Large intestine (tissue), 3 donors: Measurements from ENCODE around the gene NEURL1. TPM values are rescaled to one million over a fixed set of nuclear protein-coding genes. Genes with fewer than 3 reads are reported as not detected.

Experiments used
- DNase-seq, 2 donors: peaks; one replicate each; pipeline versions ENCODE4 v3.0.0 to v3.0.0-alpha.2; 2013
- H3K27ac ChIP-seq: one replicate; pipeline ENCODE4 v1.5.1; 2013; ENCODE audit warnings: low read length
- H3K27me3 ChIP-seq: 2 replicates; pipeline ENCODE4 v1.6.1; 2013; ENCODE audit warnings: low read length; ENCODE audit not compliant: control insufficient read depth, insufficient read depth
- H3K36me3 ChIP-seq: 2 replicates; pipeline ENCODE4 v1.6.1; 2013; ENCODE audit warnings: low read length; ENCODE audit not compliant: control insufficient read depth, insufficient read depth
- H3K4me1 ChIP-seq: one replicate; pipeline ENCODE4 v1.6.1; 2013; ENCODE audit warnings: low read length; ENCODE audit not compliant: control insufficient read depth, insufficient read depth
- H3K4me3 ChIP-seq: one replicate; pipeline ENCODE4 v1.5.1; 2013; ENCODE audit warnings: low read length
- H3K9me3 ChIP-seq: one replicate; pipeline ENCODE4 v1.6.1; 2013; ENCODE audit warnings: mild to moderate bottlenecking, low read depth, low read length, moderate library complexity; ENCODE audit not compliant: control insufficient read depth
- WGBS: methylation state at CpG from one replicate; pipeline ENCODE4 v1.1.5; 2013; ENCODE audit warnings: low lambda C conversion rate; ENCODE audit not compliant: insufficient coverage; 5-methylcytosine and 5-hydroxymethylcytosine counted together
- polyA plus RNA-seq: library from polyadenylated mRNA; unstranded; fragments of 120-200 nt; gene quantifications from one replicate; pipeline ENCODE4 v1.2.1, GENCODE V29; 2013

NEURL1 gene
- polyA plus RNA-seq, 1 donor: 34.9 TPM

GRCh38 chr10:103548006-103548405 lies 54.5 kb downstream of the NEURL1 start:
- H3K4me1 ChIP-seq: peaks cover 50% of the 10 kb centered on the region
- DNase-seq: no peak
- H3K36me3 ChIP-seq: no peaks in the 10 kb centered on the region
- H3K27ac ChIP-seq: no peak overlapping the region
- H3K4me3 ChIP-seq: no peak overlapping the region
- no peaks in the 10 kb centered on the region for H3K27me3 ChIP-seq
- no CpG with 5 or more reads among the region's 3 CpGs for WGBS
- no peaks in the 10 kb centered on the region for H3K9me3 ChIP-seq

- peak in 1 of 2 donors; percentile 64 for DNase-seq
- H3K27me3 ChIP-seq: no peaks in the 10 kb centered on the region
- H3K27ac ChIP-seq: peak overlapping the region; percentile 2
- WGBS: 17% methylated on average over 1 of the region's 12 CpGs
- H3K9me3 ChIP-seq: no peaks in the 10 kb centered on the region
- H3K4me1 ChIP-seq: peaks cover 44% of the 10 kb centered on the region
- H3K36me3 ChIP-seq: no peaks in the 10 kb centered on the region
- no peak overlapping the region for H3K4me3 ChIP-seq
These were observed 55.3 kb downstream of the NEURL1 start for GRCh38 chr10:103548581-103549348.

GRCh38 chr10:103549349-103549685 lies 55.8 kb downstream of the NEURL1 start:
- no CpG with 5 or more reads among the region's 3 CpGs for WGBS
- Histone ChIP-seq H3K27me3 (no peaks in the 10 kb centered on the region), H3K9me3 (no peaks in the 10 kb centered on the region), H3K36me3 (no peaks in the 10 kb centered on the region), H3K4me3 (no peak overlapping the region), H3K27ac (no peak overlapping the region), H3K4me1 (peaks cover 44% of the 10 kb centered on the region)
- DNase-seq: no peak

- Histone ChIP-seq H3K4me3 (no peak overlapping the region), H3K4me1 (peaks cover 40% of the 10 kb centered on the region), H3K9me3 (no peaks in the 10 kb centered on the region), H3K36me3 (no peaks in the 10 kb centered on the region), H3K27ac (peak overlapping the region; percentile 7), H3K27me3 (no peaks in the 10 kb centered on the region)
- no CpG with 5 or more reads among the region's 1 CpG for WGBS
- no peak for DNase-seq
These were observed 56.7 kb downstream of the NEURL1 start for GRCh38 chr10:103550229-103550628.

- Histone ChIP-seq H3K9me3 (no peaks in the 10 kb centered on the region), H3K27me3 (no peaks in the 10 kb centered on the region), H3K4me1 (peaks cover 32% of the 10 kb centered on the region), H3K4me3 (no peak overlapping the region), H3K36me3 (no peaks in the 10 kb centered on the region), H3K27ac (no peak overlapping the region)
- DNase-seq: no peak
- WGBS: 100% methylated on average over 1 of the region's 10 CpGs
These were observed 58.4 kb downstream of the NEURL1 start for GRCh38 chr10:103551619-103552602.

GRCh38 chr10:103552856-103553742 lies 59.6 kb downstream of the NEURL1 start:
- no peak for DNase-seq
- no peak overlapping the region for H3K4me3 ChIP-seq
- no CpG with 5 or more reads among the region's 20 CpGs for WGBS
- H3K9me3 ChIP-seq: no peaks in the 10 kb centered on the region
- peaks cover 20% of the 10 kb centered on the region for H3K4me1 ChIP-seq
- no peaks in the 10 kb centered on the region for H3K36me3 ChIP-seq
- no peaks in the 10 kb centered on the region for H3K27me3 ChIP-seq
- no peak overlapping the region for H3K27ac ChIP-seq

- Histone ChIP-seq H3K4me1 (peaks cover 17% of the 10 kb centered on the region), H3K27ac (no peak overlapping the region), H3K27me3 (no peaks in the 10 kb centered on the region), H3K9me3 (no peaks in the 10 kb centered on the region), H3K4me3 (no peak overlapping the region), H3K36me3 (no peaks in the 10 kb centered on the region)
- 100% methylated on average over 1 of the region's 8 CpGs for WGBS
- DNase-seq: no peak
These were observed 60.4 kb downstream of the NEURL1 start for GRCh38 chr10:103553743-103554487.

- peak; percentile 69 to 79 for DNase-seq
- peak overlapping the region; percentile 53 for H3K27ac ChIP-seq
These were observed 61.2 kb downstream of the NEURL1 start for GRCh38 chr10:103554488-103555324.

GRCh38 chr10:103555325-103555649 lies 61.8 kb downstream of the NEURL1 start:
- no peak for DNase-seq
- Histone ChIP-seq H3K9me3 (no peaks in the 10 kb centered on the region), H3K27me3 (no peaks in the 10 kb centered on the region), H3K4me1 (peaks cover 6% of the 10 kb centered on the region), H3K4me3 (peak overlapping the region; percentile 34), H3K27ac (peak overlapping the region; percentile 7), H3K36me3 (no peaks in the 10 kb centered on the region)
- WGBS: no CpG with 5 or more reads among the region's 18 CpGs

More at GRCh38 chr10:103554488-103555324, 61.2 kb downstream of the NEURL1 start:
- peak overlapping the region; percentile 34 for H3K4me3 ChIP-seq
- no CpG with 5 or more reads among the region's 44 CpGs for WGBS
- no peaks in the 10 kb centered on the region for H3K36me3 ChIP-seq
- no peaks in the 10 kb centered on the region for H3K9me3 ChIP-seq
- H3K27me3 ChIP-seq: no peaks in the 10 kb centered on the region
- peaks cover 11% of the 10 kb centered on the region for H3K4me1 ChIP-seq
